Activated B cell treated with CpG ODN at 0.5 μM for 24 hours (primary cell): Measurements from ENCODE around the gene KCTD21. TPM values are rescaled to one million over a fixed set of nuclear protein-coding genes. Genes with fewer than 3 reads are reported as not detected.

Source experiments
- total RNA-seq: library from RNA; stranded (reverse); gene quantifications from 2 replicates; pipeline ENCODE4 v1.2.3, GENCODE V29; 2022

The KCTD21 gene
- total RNA-seq, 1 donor from 2014 or later = 3.2 TPM

Other genes starting within 250 kb of the KCTD21 start
- gene INTS4, start 194.0 kb downstream of the KCTD21 start, total RNA-seq = 61.8 and 62.3 TPM in 2 replicates
- 0.20 and 0.22 TPM in 2 replicates for gene KCTD14, start 165.3 kb downstream of the KCTD21 start, total RNA-seq
- not detected in 2 replicates for gene THRSP, start 124.8 kb downstream of the KCTD21 start, total RNA-seq
- 83.5 and 88.4 TPM in 2 replicates for gene NDUFC2, start 108.8 kb downstream of the KCTD21 start, total RNA-seq
- 42.8 and 46.0 TPM in 2 replicates for gene ALG8, start 49.0 kb downstream of the KCTD21 start, total RNA-seq
- gene USP35, start 293 bp upstream of the KCTD21 start, total RNA-seq = 3.5 and 4.9 TPM in 2 replicates
- gene GAB2, start 229.2 kb upstream of the KCTD21 start, total RNA-seq = 22.4 and 22.7 TPM in 2 replicates